ENCODE measurements around the gene B4GALNT3. TPM values are rescaled to one million over a fixed set of nuclear protein-coding genes. Genes with fewer than 3 reads are reported as not detected.

Gene B4GALNT3
- total and polyA plus RNA-seq, 10 of the 15 experiments (the other 5 are each of a cell fraction or from before 2014, with no cell fraction given) = 0.05 to 4.2 (median 2.7) TPM; not detected in 1

GRCh38 chr12:575948-576614 lies 116.3 kb downstream of the B4GALNT3 start (continued):
- TF ChIP-seq GATAD2B (conservative IDR thresholded peaks at IDR 0.05; ENCODE audit: low read depth) (peak; percentile 37; the same call in 1 of the 2 replicates), USF2 (IDR thresholded peaks at IDR 0.05; ENCODE audit: borderline replicate concordance, low read depth, low read length) (peak; percentile 77), YY1 (IDR thresholded peaks at IDR 0.05; ENCODE audit: low read depth, low read length) (peak; percentile 73), LARP7 (IDR thresholded peaks at IDR 0.05) (0 out of 2 replicates have a peak, but pooled peaks have one; percentile 45), MYC (IDR thresholded peaks at IDR 0.05; ENCODE audit: insufficient read depth, insufficient read length, insufficient replicate concordance, low read length, severe bottlenecking) (peak; percentile 69), ETV6 (conservative IDR thresholded peaks at IDR 0.05 in 1 of 2, IDR thresholded peaks at IDR 0.05 in 1 of 2; ENCODE audit: borderline replicate concordance in 1 of 2, low read depth in 1 of 2) (peak in 1 of 2 experiments; percentile 47; a peak in 1 of 4 replicates), TCF3 (IDR thresholded peaks at IDR 0.05; ENCODE audit: borderline replicate concordance, insufficient read depth, low read depth, low read length) (peak; percentile 68; the same call in 1 of the 2 replicates), RB1 (IDR thresholded peaks at IDR 0.05; ENCODE audit: borderline replicate concordance) (peak; percentile 84; the same call in 1 of the 2 replicates), NR2F1 (conservative IDR thresholded peaks at IDR 0.05) (peak; percentile 85), IRF4 (IDR thresholded peaks at IDR 0.05; ENCODE audit: low read depth, low read length) (no peak), MEF2B (IDR thresholded peaks at IDR 0.05; ENCODE audit: partially characterized antibody, poor library complexity, severe bottlenecking) (peak; percentile 22), ZNF207 (IDR thresholded peaks at IDR 0.05; ENCODE audit: borderline replicate concordance) (peak; percentile 50; the same call in 1 of the 2 replicates), RAD21 (IDR thresholded peaks at IDR 0.05; ENCODE audit: insufficient read depth, low read depth, low read length) (peak; percentile 79), JUNB (IDR thresholded peaks at IDR 0.05) (no peak), RELA (IDR thresholded peaks at IDR 0.05; ENCODE audit: borderline replicate concordance, partially characterized antibody) (peak; percentile 72), ASH2L (IDR thresholded peaks at IDR 0.05; ENCODE audit: borderline replicate concordance, low read depth) (no peak), MYB (IDR thresholded peaks at IDR 0.05; ENCODE audit: borderline replicate concordance, low read depth, low read length) (no peak), CHD2 (IDR thresholded peaks at IDR 0.05; ENCODE audit: borderline replicate concordance, low read depth, low read length) (no peak)
- TF ChIP-seq, protein P1, sequence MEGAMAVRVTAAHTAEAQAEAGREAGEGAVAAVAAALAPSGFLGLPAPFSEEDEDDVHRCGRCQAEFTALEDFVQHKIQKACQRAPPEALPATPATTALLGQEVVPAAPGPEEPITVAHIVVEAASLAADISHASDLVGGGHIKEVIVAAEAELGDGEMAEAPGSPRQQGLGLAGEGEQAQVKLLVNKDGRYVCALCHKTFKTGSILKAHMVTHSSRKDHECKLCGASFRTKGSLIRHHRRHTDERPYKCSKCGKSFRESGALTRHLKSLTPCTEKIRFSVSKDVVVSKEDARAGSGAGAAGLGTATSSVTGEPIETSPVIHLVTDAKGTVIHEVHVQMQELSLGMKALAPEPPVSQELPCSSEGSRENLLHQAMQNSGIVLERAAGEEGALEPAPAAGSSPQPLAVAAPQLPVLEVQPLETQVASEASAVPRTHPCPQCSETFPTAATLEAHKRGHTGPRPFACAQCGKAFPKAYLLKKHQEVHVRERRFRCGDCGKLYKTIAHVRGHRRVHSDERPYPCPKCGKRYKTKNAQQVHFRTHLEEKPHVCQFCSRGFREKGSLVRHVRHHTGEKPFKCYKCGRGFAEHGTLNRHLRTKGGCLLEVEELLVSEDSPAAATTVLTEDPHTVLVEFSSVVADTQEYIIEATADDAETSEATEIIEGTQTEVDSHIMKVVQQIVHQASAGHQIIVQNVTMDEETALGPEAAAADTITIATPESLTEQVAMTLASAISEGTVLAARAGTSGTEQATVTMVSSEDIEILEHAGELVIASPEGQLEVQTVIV (IDR thresholded peaks at IDR 0.05; ENCODE audit: borderline replicate concordance, partially characterized antibody) = peak; percentile 57
- TF ChIP-seq, protein P2, sequence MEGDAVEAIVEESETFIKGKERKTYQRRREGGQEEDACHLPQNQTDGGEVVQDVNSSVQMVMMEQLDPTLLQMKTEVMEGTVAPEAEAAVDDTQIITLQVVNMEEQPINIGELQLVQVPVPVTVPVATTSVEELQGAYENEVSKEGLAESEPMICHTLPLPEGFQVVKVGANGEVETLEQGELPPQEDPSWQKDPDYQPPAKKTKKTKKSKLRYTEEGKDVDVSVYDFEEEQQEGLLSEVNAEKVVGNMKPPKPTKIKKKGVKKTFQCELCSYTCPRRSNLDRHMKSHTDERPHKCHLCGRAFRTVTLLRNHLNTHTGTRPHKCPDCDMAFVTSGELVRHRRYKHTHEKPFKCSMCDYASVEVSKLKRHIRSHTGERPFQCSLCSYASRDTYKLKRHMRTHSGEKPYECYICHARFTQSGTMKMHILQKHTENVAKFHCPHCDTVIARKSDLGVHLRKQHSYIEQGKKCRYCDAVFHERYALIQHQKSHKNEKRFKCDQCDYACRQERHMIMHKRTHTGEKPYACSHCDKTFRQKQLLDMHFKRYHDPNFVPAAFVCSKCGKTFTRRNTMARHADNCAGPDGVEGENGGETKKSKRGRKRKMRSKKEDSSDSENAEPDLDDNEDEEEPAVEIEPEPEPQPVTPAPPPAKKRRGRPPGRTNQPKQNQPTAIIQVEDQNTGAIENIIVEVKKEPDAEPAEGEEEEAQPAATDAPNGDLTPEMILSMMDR (IDR thresholded peaks at IDR 0.05 in 2 of 3, conservative IDR thresholded peaks at IDR 0.05 in 1 of 3; ENCODE audit: control insufficient read depth in 2 of 3, extremely low read depth in 1 of 3, insufficient read depth in 1 of 3, low read depth in 3 of 3, low read length in 3 of 3) = peak; percentile 90 to 99 (median 96)
- TF ChIP-seq, protein P3, sequence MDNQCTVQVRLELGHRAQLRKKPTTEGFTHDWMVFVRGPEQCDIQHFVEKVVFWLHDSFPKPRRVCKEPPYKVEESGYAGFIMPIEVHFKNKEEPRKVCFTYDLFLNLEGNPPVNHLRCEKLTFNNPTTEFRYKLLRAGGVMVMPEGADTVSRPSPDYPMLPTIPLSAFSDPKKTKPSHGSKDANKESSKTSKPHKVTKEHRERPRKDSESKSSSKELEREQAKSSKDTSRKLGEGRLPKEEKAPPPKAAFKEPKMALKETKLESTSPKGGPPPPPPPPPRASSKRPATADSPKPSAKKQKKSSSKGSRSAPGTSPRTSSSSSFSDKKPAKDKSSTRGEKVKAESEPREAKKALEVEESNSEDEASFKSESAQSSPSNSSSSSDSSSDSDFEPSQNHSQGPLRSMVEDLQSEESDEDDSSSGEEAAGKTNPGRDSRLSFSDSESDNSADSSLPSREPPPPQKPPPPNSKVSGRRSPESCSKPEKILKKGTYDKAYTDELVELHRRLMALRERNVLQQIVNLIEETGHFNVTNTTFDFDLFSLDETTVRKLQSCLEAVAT (IDR thresholded peaks at IDR 0.05) = peak; percentile 70; the same call in 1 of the 2 replicates

Data from GM12878 (cell line).